Endothelial cell of umbilical vein (primary cell): ENCODE results near the gene PNKP. TPM values are rescaled to one million over a fixed set of nuclear protein-coding genes. Genes with fewer than 3 reads are reported as not detected.

Experiments used
- BruUV-seq: library from RNA; stranded (reverse); fragments of 400-500 nt; replicated peaks from 2 replicates; lab custom pipeline; 2021; lab: Mats Ljungman, UMichigan
- CTCF ChIA-PET: fragments of 300-600, 350-600 bp; sonication (Branson Sonifier 250); formaldehyde crosslinking; loops from one replicate; lab custom pipeline; 2021; ENCODE audit warnings: antibody characterized with exemption, inconsistent platforms; lab: Charles Lee
- POLR2A ChIA-PET: fragments of 300-600, 350-600 bp; sonication (Branson Sonifier 250); formaldehyde crosslinking; loops from one replicate; lab custom pipeline; 2021; ENCODE audit warnings: antibody characterized with exemption, inconsistent platforms; lab: Charles Lee
- DNase-seq: peaks from one replicate; pipeline ENCODE4 v3.0.0-alpha.2; 2011; ENCODE audit warnings: low read depth, low spot score
- FAIRE-seq: peaks from 2 replicates; lab custom pipeline; 2011; peaks lifted over from hg19 to GRCh38; lab: Jason Lieb, UNC
- H2AFZ ChIP-seq: 2 replicates; pipeline ENCODE4 v1.6.0; 2012; ENCODE audit warnings: low read depth, low read length, control low read depth, inconsistent platforms
- H3K27ac ChIP-seq: 2 replicates; pipeline ENCODE4 v1.5.1; 2011; ENCODE audit warnings: low read depth, mild to moderate bottlenecking, control low read depth, low read length, moderate library complexity; ENCODE audit not compliant: insufficient read depth
- H3K27me3 ChIP-seq, 2 experiments: 2 replicates each; pipeline versions ENCODE4 v1.6.0 to v1.6.1; 2011; ENCODE audit warnings: low read length in 2 of 2, mixed read lengths in 1 of 2; ENCODE audit not compliant: control insufficient read depth in 2 of 2, insufficient read depth in 2 of 2
- H3K36me3 ChIP-seq, 2 experiments: 2 replicates in 1 of 2; 3 replicates in 1 of 2; pipeline ENCODE4 v1.5.1; 2011; ENCODE audit warnings: low read length in 2 of 2, mild to moderate bottlenecking in 1 of 2, moderate library complexity in 1 of 2; ENCODE audit not compliant: control insufficient read depth in 2 of 2, insufficient read depth in 2 of 2; ENCODE audit errors: extremely low read depth in 1 of 2
- H3K4me1 ChIP-seq: 3 replicates; pipeline ENCODE4 v1.5.1; 2011; ENCODE audit warnings: mild to moderate bottlenecking, low read length; ENCODE audit not compliant: control insufficient read depth, insufficient read depth; ENCODE audit errors: extremely low read depth
- H3K4me2 ChIP-seq: 2 replicates; pipeline ENCODE4 v1.6.1; 2011; ENCODE audit warnings: low read length, control low read depth, mixed read lengths; ENCODE audit not compliant: insufficient read depth
- H3K4me3 ChIP-seq, 3 experiments: fragments of 200-600 bp in 1 of 3; sonication (generic), shearing (Covaris generic) in 1 of 3; replicated peaks in 1 of 3; 2 replicates each; pipeline ENCODE4 v1.5.1; 2011 to 2016; ENCODE audit warnings: control low read depth in 3 of 3, low read length in 3 of 3, mild to moderate bottlenecking in 2 of 3, inconsistent platforms in 1 of 3, low read depth in 1 of 3, moderate library complexity in 1 of 3; ENCODE audit not compliant: insufficient read depth in 1 of 3
- H3K79me2 ChIP-seq: 2 replicates; pipeline ENCODE4 v1.6.0; 2012; ENCODE audit warnings: low read length, inconsistent platforms; ENCODE audit not compliant: control insufficient read depth, insufficient read depth
- H3K9ac ChIP-seq: replicated peaks from 2 replicates; pipeline ENCODE3; 2011; ENCODE audit warnings: low read length, control low read depth; ENCODE audit not compliant: insufficient read depth; ENCODE audit errors: extremely low read depth
- H3K9me1 ChIP-seq: replicated peaks from 3 replicates; pipeline ENCODE4 v1.6.0; 2011; ENCODE audit warnings: mild to moderate bottlenecking, low read length; ENCODE audit not compliant: control insufficient read depth, insufficient read depth; ENCODE audit errors: extremely low read depth
- H3K9me3 ChIP-seq: replicated peaks from 2 replicates; pipeline ENCODE4 v1.5.1; 2012; ENCODE audit warnings: low read length, inconsistent platforms; ENCODE audit not compliant: control insufficient read depth, insufficient read depth
- H4K20me1 ChIP-seq: replicated peaks from 2 replicates; pipeline ENCODE3; 2011; ENCODE audit warnings: mild to moderate bottlenecking, low read length; ENCODE audit not compliant: control insufficient read depth, insufficient read depth; ENCODE audit errors: extremely low read depth
- EZH2 ChIP-seq: IDR thresholded peaks from 2 replicates; pipeline ENCODE4 v1.6.1; 2012; ENCODE audit warnings: borderline replicate concordance, low read depth, mild to moderate bottlenecking, moderate library complexity, low read length, inconsistent platforms; ENCODE audit not compliant: severe bottlenecking
- FOS ChIP-seq: IDR thresholded peaks from 2 replicates; pipeline ENCODE4 v1.6.1; 2011; ENCODE audit warnings: mild to moderate bottlenecking, low read length, moderate library complexity, borderline replicate concordance; ENCODE audit not compliant: insufficient read depth
- JUN ChIP-seq: IDR thresholded peaks from 2 replicates; pipeline ENCODE4 v1.6.1; 2011; ENCODE audit warnings: borderline replicate concordance, low read depth; ENCODE audit not compliant: insufficient read length, insufficient read depth
- MYC ChIP-seq: IDR thresholded peaks from one replicate; pipeline ENCODE4 v1.6.1; 2011; ENCODE audit warnings: mild to moderate bottlenecking, low read depth, low read length
- POLR2A ChIP-seq: IDR thresholded peaks from 2 replicates; pipeline ENCODE4 v1.6.1; 2012; ENCODE audit warnings: low read depth, mild to moderate bottlenecking, control low read depth, low read length
- POLR2AphosphoS5 ChIP-seq: IDR thresholded peaks from 2 replicates; pipeline ENCODE4 v1.6.1; 2012; ENCODE audit warnings: low read depth, mild to moderate bottlenecking, control low read depth, low read length, moderate library complexity; ENCODE audit not compliant: insufficient read depth
- dilution Hi-C: fragments of 300-500 bp; cut with MboI; formaldehyde crosslinking; loops from one replicate; pipeline ENCODE4 v1.15.0; 2019; ENCODE audit warnings: low sequenced_read_pairs; ENCODE audit not compliant: extremely low pct_ligation_motif_present
- intact Hi-C: fragments of 100-400 bp; cut with micrococcal nuclease; formaldehyde crosslinking; loops from one replicate; pipeline ENCODE4 v1.10.0; 2022
- polyA plus RNA-seq, 4 experiments: library from polyadenylated mRNA; depleted of rRNA in 3 of 4; stranded (reverse) in 3 of 4; unstranded in 1 of 4; fragments of >200 nt; gene quantifications; 2 replicates each; pipeline versions ENCODE4 v1.2.1 to v1.2.3, GENCODE V29; 2011 to 2012; ENCODE audit warnings: missing spikeins in 1 of 4
- total RNA-seq: library from RNA; stranded (reverse); gene quantifications from 2 replicates; pipeline ENCODE4 v1.2.3, GENCODE V29; 2021
- TF ChIP-seq, protein P1 (sequence below): IDR thresholded peaks from 2 replicates; pipeline ENCODE4 v1.6.1; 2011; ENCODE audit not compliant: insufficient read depth, insufficient read length

PNKP gene
- total and polyA plus RNA-seq, 2 donors (not counting 3 experiments of a cell fraction or from before 2014, with no cell fraction given), result 39.4 to 112 TPM

- no TSS peak for BruUV-seq
- ChIA-PET POLR2A (no interaction called here), CTCF (no interaction called here)
- Histone ChIP-seq H2AFZ (no peak overlapping the region), H3K4me1 (peaks cover 5% of the 10 kb centered on the region), H3K27ac (no peak overlapping the region), H3K9me1 (no peaks in the 10 kb centered on the region), H3K36me3 (peaks cover 2 to 4% of the 10 kb centered on the region in 2 experiments), H3K4me2 (no peak overlapping the region), H4K20me1 (no peaks in the 10 kb centered on the region), H3K9me3 (no peaks in the 10 kb centered on the region), H3K27me3 (no peaks in the 10 kb centered on the region), H3K9ac (no peak overlapping the region), H3K79me2 (no peaks in the 10 kb centered on the region), H3K4me3 (no peak overlapping the region)
- no peak for DNase-seq
- intact Hi-C loops (no loop called here), dilution Hi-C loops (no loop called here)
- FAIRE-seq, result no peak
- TF ChIP-seq EZH2 (no peak), JUN (no peak), FOS (no peak), MYC (no peak), POLR2AphosphoS5 (no peak), POLR2A (no peak)
- TF ChIP-seq, protein P1, sequence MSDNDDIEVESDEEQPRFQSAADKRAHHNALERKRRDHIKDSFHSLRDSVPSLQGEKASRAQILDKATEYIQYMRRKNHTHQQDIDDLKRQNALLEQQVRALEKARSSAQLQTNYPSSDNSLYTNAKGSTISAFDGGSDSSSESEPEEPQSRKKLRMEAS, result no peak
Measured at GRCh38 chr19:49844138-49845095, 23.0 kb downstream of the PNKP start.
